Neuronal stem cell (in vitro differentiated cells): ENCODE results near the gene SZRD1.
A peak's percentile ranks its signal among the peaks of the same experiment; 100 is the strongest.

Source experiments
- DNase-seq: peaks from one replicate; pipeline ENCODE4 v3.0.0-alpha.2; 2013; ENCODE audit warnings: low spot score
- H2AFZ ChIP-seq: one replicate; pipeline ENCODE4 v1.6.1; 2013; ENCODE audit warnings: mild to moderate bottlenecking, low read length, inconsistent platforms
- H2AK5ac ChIP-seq: 2 replicates; pipeline ENCODE4 v1.6.1; 2013; ENCODE audit warnings: low read depth, mild to moderate bottlenecking, inconsistent platforms, low read length, moderate library complexity, mixed read lengths
- H2BK120ac ChIP-seq: 2 replicates; pipeline ENCODE4 v1.6.1; 2013; ENCODE audit warnings: low read depth, mild to moderate bottlenecking, inconsistent platforms, low read length, moderate library complexity, mixed read lengths
- H2BK12ac ChIP-seq: one replicate; pipeline ENCODE4 v1.6.1; 2013; ENCODE audit warnings: low read length, inconsistent platforms
- H2BK15ac ChIP-seq: 2 replicates; pipeline ENCODE4 v1.6.1; 2013; ENCODE audit warnings: mild to moderate bottlenecking, low read length, inconsistent platforms, mixed read lengths
- H2BK5ac ChIP-seq: one replicate; pipeline ENCODE4 v1.6.1; 2013; ENCODE audit warnings: inconsistent platforms, mild to moderate bottlenecking, low read length, moderate library complexity
- H3K14ac ChIP-seq: one replicate; pipeline ENCODE4 v1.6.1; 2013; ENCODE audit warnings: low read length, inconsistent platforms
- H3K18ac ChIP-seq: 2 replicates; pipeline ENCODE4 v1.6.1; 2013; ENCODE audit warnings: low read length, inconsistent platforms
- H3K23ac ChIP-seq: 2 replicates; pipeline ENCODE4 v1.6.1; 2013; ENCODE audit warnings: low read depth, mild to moderate bottlenecking, mixed read lengths, low read length, inconsistent platforms; ENCODE audit not compliant: poor library complexity
- H3K27ac ChIP-seq: replicated peaks from 3 replicates; pipeline ENCODE4 v1.5.1; 2013; ENCODE audit warnings: low read length, inconsistent platforms
- H3K27me3 ChIP-seq, 3 experiments: 2 replicates each; pipeline ENCODE4 v1.6.1; 2013; ENCODE audit warnings: low read length in 3 of 3, mild to moderate bottlenecking in 2 of 3, inconsistent platforms in 1 of 3, low read depth in 1 of 3, mixed read lengths in 1 of 3, moderate library complexity in 1 of 3; ENCODE audit not compliant: control insufficient read depth in 3 of 3, insufficient read depth in 3 of 3
- H3K36me3 ChIP-seq, 2 donors: replicated peaks in 1 of 2; 2 replicates each; pipeline ENCODE4 v1.6.1; 2013; ENCODE audit warnings: low read length in 2 of 2; ENCODE audit not compliant: control insufficient read depth in 2 of 2, insufficient read depth in 2 of 2
- H3K4ac ChIP-seq: 2 replicates; pipeline ENCODE4 v1.6.1; 2013; ENCODE audit warnings: inconsistent platforms, mild to moderate bottlenecking, low read length, moderate library complexity
- H3K4me1 ChIP-seq, 2 donors: 1 replicate in 1 of 2; 2 replicates in 1 of 2; pipeline ENCODE4 v1.6.1; 2013; ENCODE audit warnings: low read length in 2 of 2, low read depth in 1 of 2; ENCODE audit not compliant: control insufficient read depth in 2 of 2, insufficient read depth in 1 of 2
- H3K4me2 ChIP-seq: one replicate; pipeline ENCODE4 v1.6.1; 2013; ENCODE audit warnings: mild to moderate bottlenecking, low read length, inconsistent platforms; ENCODE audit not compliant: insufficient read depth, poor library complexity, severe bottlenecking
- H3K4me3 ChIP-seq, 2 donors: 2 replicates each; pipeline ENCODE4 v1.5.1; 2013; ENCODE audit warnings: low read length in 2 of 2, mild to moderate bottlenecking in 2 of 2, inconsistent platforms in 1 of 2, moderate library complexity in 1 of 2
- H3K79me1 ChIP-seq: one replicate; pipeline ENCODE4 v1.6.1; 2013; ENCODE audit warnings: low read depth, mild to moderate bottlenecking, inconsistent platforms, low read length, moderate library complexity
- H3K9ac ChIP-seq: one replicate; pipeline ENCODE4 v1.6.1; 2013; ENCODE audit warnings: mild to moderate bottlenecking, low read depth, low read length, inconsistent platforms; ENCODE audit not compliant: poor library complexity
- H3K9me3 ChIP-seq, 2 donors: replicated peaks in 1 of 2; 2 replicates each; pipeline versions ENCODE3 to v1.6.1; 2013; ENCODE audit warnings: low read length in 2 of 2, mild to moderate bottlenecking in 2 of 2, inconsistent platforms in 1 of 2, low read depth in 1 of 2, mixed read lengths in 1 of 2, moderate library complexity in 1 of 2; ENCODE audit not compliant: control insufficient read depth in 2 of 2, insufficient read depth in 1 of 2
- H4K8ac ChIP-seq: one replicate; pipeline ENCODE4 v1.6.1; 2013; ENCODE audit warnings: low read depth, mild to moderate bottlenecking, inconsistent platforms, low read length, moderate library complexity
- H4K91ac ChIP-seq: one replicate; pipeline ENCODE4 v1.6.1; 2013; ENCODE audit warnings: low read length, low read depth, mild to moderate bottlenecking, inconsistent platforms; ENCODE audit not compliant: poor library complexity
- WGBS, 2 donors: extraction: QIAGEN DNeasy Blood & Tissue Kit; methylation state at CpG; one replicate each; pipeline ENCODE4 v1.1.7; 2013; ENCODE audit warnings: missing lambda C conversion rate in 2 of 2, mixed read lengths in 1 of 2; ENCODE audit not compliant: insufficient read length in 2 of 2, insufficient replicate concordance in 1 of 2; ENCODE audit errors: extremely low coverage in 2 of 2; 5-methylcytosine and 5-hydroxymethylcytosine counted together

Gene SZRD1

DNA sequence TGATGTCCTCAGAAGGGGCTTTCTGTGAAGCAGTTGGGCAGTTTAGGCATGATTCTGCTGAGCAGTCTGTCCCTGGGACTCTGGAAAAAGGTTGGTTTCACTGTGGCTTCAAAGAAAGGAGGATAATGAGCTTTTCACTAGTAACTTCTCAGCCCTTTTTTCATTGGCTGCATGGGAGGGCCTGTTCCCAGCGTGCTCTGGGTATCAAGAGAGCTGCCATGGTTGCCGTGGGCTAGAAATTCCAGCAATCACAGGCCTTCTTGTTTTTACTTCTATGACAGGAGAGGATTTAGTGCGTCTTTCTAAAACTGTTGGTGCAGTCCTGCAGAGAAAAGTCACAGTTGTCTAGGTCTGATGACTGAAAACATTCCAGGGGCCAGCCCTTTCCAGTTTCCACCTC lies 7.2 kb downstream of the SZRD1 start:
- no peak overlapping the region for H3K9ac ChIP-seq
- H3K14ac ChIP-seq = no peak overlapping the region
- WGBS, 2 donors = no CpG with 5 or more reads among the region's 3 CpGs
- H2BK5ac ChIP-seq = no peak overlapping the region
- H3K4me3 ChIP-seq = no peak overlapping the region
- H4K8ac ChIP-seq = no peak overlapping the region
- H3K4ac ChIP-seq = no peak overlapping the region
- H4K91ac ChIP-seq = no peak overlapping the region
- H3K79me1 ChIP-seq = peaks cover 10% of the 10 kb centered on the region
- H2AK5ac ChIP-seq = no peak overlapping the region
- no peak overlapping the region for H2BK15ac ChIP-seq
- no peaks in the 10 kb centered on the region for H3K9me3 ChIP-seq
- peak overlapping the region; percentile 52 for H3K27ac ChIP-seq
- H3K27me3 ChIP-seq = no peaks in the 10 kb centered on the region
- H3K4me1 ChIP-seq = peaks cover 7 to 13% of the 10 kb centered on the region in 2 donors
- H3K23ac ChIP-seq = no peak overlapping the region
- H2BK12ac ChIP-seq = no peak overlapping the region
- peaks cover under 1 to 23% of the 10 kb centered on the region in 2 donors for H3K36me3 ChIP-seq
- no peak overlapping the region for H2AFZ ChIP-seq
- H3K18ac ChIP-seq = no peak overlapping the region
- no peak overlapping the region for H3K4me2 ChIP-seq
- H2BK120ac ChIP-seq = no peak overlapping the region
- no peak for DNase-seq

DNA sequence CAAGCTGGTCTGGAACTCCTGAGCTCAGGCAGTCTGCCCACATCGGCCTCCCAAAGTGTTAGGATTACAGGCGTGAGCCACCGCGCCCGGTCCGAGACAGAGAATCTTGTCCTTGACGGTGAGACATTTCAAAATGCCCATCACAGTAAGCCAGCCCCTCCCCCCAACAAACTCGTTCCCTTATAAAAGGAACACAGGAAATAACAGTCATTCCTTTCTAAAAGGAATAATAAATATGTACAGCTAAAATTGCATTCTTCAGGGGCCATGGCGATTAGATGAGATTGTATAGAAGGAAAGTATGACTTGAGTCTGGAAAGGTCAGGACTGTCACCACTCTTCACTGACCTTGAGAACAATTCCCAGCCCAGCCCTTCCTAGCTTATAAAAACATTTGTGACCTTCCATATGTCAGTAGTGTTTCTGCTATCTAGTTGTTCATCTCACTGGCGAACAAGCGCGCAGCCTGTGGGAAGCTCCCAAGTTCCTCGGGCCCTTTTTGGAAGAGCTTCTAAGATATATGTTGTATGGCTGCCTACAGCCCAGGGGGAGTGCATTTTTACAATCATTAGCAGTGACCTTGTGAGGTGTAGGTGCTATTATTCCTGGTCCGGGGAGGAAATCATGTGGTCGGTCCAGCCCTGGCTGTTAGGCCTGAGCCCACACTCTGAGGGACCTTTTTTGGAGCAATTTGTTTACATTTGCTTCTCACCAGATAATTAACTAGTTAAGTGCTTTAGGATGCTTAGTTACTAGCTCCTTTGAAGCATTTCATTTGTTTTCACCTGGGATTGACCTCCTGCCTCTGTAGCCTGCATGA lies 8.7 kb downstream of the SZRD1 start:
- no peak overlapping the region for H2BK120ac ChIP-seq
- H3K4me3 ChIP-seq = no peak overlapping the region
- peaks cover 2 to 26% of the 10 kb centered on the region in 2 donors for H3K36me3 ChIP-seq
- H4K8ac ChIP-seq = no peak overlapping the region
- no peak overlapping the region for H3K9ac ChIP-seq
- no peak overlapping the region for H2BK5ac ChIP-seq
- no peaks in the 10 kb centered on the region for H3K9me3 ChIP-seq
- peaks cover 7 to 11% of the 10 kb centered on the region in 2 donors for H3K4me1 ChIP-seq
- no peak overlapping the region for H3K27ac ChIP-seq
- H3K14ac ChIP-seq = no peak overlapping the region
- H2AK5ac ChIP-seq = no peak overlapping the region
- H3K27me3 ChIP-seq = no peaks in the 10 kb centered on the region
- no CpG with 5 or more reads among the region's 15 CpGs for whole genome bisulfite sequencing, 2 donors
- no peak overlapping the region for H2AFZ ChIP-seq
- no peak overlapping the region for H2BK15ac ChIP-seq
- peaks cover 12% of the 10 kb centered on the region for H3K79me1 ChIP-seq
- H3K18ac ChIP-seq = no peak overlapping the region
- H3K4me2 ChIP-seq = no peak overlapping the region
- no peak for DNase-seq
- H2BK12ac ChIP-seq = no peak overlapping the region
- H3K4ac ChIP-seq = no peak overlapping the region
- no peak overlapping the region for H4K91ac ChIP-seq
- no peak overlapping the region for H3K23ac ChIP-seq

DNA sequence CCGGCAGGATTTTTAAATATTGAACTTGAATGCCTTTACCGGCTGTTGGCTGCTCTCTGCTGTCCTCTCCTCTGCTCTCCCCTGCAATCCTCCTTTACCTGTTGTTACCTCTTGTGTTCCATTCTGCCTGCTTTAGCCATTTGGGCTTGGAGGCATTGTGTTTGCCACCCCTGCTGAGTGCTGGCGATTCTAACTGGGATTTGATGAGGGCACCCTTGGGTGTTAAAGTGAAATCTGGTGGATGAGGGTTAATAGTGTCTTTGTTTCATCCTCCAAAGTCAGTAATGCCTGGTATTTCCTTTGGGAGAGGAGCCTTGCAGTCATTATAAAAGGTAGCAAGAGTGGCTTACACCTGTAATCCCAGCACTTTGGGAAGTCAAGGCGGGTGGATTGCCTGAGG lies 9.9 kb downstream of the SZRD1 start:
- no peak overlapping the region for H3K18ac ChIP-seq
- peaks cover 12% of the 10 kb centered on the region for H3K79me1 ChIP-seq
- peaks cover 7 to 11% of the 10 kb centered on the region in 2 donors for H3K4me1 ChIP-seq
- H3K27ac ChIP-seq = no peak overlapping the region
- no peak overlapping the region for H3K9ac ChIP-seq
- no peak for DNase-seq
- WGBS, 2 donors = no CpG with 5 or more reads among the region's 4 CpGs
- no peak overlapping the region for H3K4me3 ChIP-seq
- no peak overlapping the region for H3K4me2 ChIP-seq
- H3K9me3 ChIP-seq = no peaks in the 10 kb centered on the region
- H4K8ac ChIP-seq = no peak overlapping the region
- H2BK5ac ChIP-seq = no peak overlapping the region
- no peak overlapping the region for H3K14ac ChIP-seq
- H2BK12ac ChIP-seq = no peak overlapping the region
- no peak overlapping the region for H3K23ac ChIP-seq
- no peak overlapping the region for H2AK5ac ChIP-seq
- no peak overlapping the region for H2BK120ac ChIP-seq
- H2BK15ac ChIP-seq = no peak overlapping the region
- H3K36me3 ChIP-seq = peaks cover 2 to 24% of the 10 kb centered on the region in 2 donors
- no peak overlapping the region for H4K91ac ChIP-seq
- H3K4ac ChIP-seq = no peak overlapping the region
- H3K27me3 ChIP-seq = no peaks in the 10 kb centered on the region
- H2AFZ ChIP-seq = no peak overlapping the region

DNA sequence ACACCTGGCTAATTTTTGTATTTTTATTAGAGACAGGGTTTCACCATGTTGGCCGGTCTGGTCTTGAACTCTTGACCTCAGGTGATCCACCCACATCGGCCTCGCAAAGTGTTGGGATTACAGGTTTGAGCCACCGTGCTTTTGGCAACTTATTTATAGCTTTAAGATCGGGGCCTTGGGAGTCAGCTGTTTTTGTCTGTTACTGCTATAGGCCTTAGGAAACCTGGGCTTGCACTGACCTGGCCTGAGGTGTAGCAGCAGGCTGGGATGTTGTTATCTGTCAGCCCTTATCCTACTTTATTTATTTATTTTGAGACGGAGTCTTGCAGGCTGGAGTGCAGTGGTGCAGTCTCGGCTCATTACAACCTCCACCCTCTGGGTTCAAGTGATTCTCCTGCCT lies 11.4 kb downstream of the SZRD1 start:
- Histone ChIP-seq H3K79me1 (peaks cover 12% of the 10 kb centered on the region), H3K9me3 (no peaks in the 10 kb centered on the region), H3K4me2 (no peak overlapping the region), H4K8ac (no peak overlapping the region), H2BK5ac (no peak overlapping the region), H2BK120ac (no peak overlapping the region), H3K9ac (no peak overlapping the region), H3K18ac (no peak overlapping the region), H3K23ac (no peak overlapping the region), H2BK15ac (no peak overlapping the region), H3K4me1 (peaks cover 7 to 11% of the 10 kb centered on the region in 2 donors), H3K14ac (no peak overlapping the region), H2AK5ac (no peak overlapping the region), H3K27ac (no peak overlapping the region), H3K36me3 (peaks cover 2 to 18% of the 10 kb centered on the region in 2 donors), H2AFZ (no peak overlapping the region), H3K4ac (no peak overlapping the region), H3K27me3 (no peaks in the 10 kb centered on the region), H2BK12ac (no peak overlapping the region), H4K91ac (no peak overlapping the region), H3K4me3 (no peak overlapping the region)
- no CpG with 5 or more reads among the region's 7 CpGs for WGBS, 2 donors
- no peak for DNase-seq
